Esophagus mucosa (tissue), 1 donor: Measurements from ENCODE around the gene OR8B12. TPM values are rescaled to one million over a fixed set of nuclear protein-coding genes. Genes with fewer than 3 reads are reported as not detected.
"Not testable (repeated sequence)": the region's sequence is repeated elsewhere in the genome, so short reads cannot be mapped to it uniquely, and the experiment has no call there.

Source experiments
- ATAC-seq: fragments of 200-7000 bp; cut with Tn5 transposase; one replicate; pipeline ENCODE4 v1.9.1; 2020
- total RNA-seq: library from RNA; stranded (reverse); gene quantifications from one replicate; pipeline ENCODE4 v1.2.4, GENCODE V29; 2023
- donor health status: DM: yes; HTN: yes; CAD: no.

OR8B12 gene
- total RNA-seq, 1 donor from 2014 or later = not detected

DNA sequence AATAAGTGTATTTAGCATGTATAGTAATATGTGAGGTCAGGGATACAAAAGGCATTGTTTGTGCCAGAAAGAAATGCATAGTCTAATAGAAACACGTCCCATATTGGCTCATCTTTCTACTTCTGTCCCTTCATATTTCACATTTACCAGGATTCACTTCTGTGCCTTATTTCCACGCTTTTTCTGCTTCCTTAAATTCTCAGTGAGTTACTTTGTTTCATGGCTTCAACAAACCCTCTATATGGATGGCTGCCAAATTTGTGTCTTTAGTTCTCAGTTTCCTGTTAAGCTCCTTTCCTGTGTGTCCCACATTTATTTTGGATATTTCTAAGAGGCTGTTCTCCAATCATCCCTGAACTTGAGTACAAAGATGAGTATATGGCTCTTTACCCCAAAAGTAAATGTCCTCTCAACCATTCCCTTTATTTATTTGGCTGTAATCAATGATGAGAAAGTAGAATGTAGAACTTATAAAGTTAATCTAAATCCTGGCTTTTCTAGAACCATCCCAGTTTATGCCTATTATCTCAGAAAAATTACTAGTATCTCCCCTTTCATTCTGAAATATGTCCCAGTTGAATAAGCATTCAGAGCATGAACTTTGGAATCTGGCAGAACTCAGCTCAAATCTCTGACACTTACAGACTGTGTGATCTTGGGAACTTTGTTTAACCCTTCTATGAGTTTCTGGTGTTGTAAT is 23.5 kb downstream of the OR8B12 start:
- ATAC-seq = no peak

DNA sequence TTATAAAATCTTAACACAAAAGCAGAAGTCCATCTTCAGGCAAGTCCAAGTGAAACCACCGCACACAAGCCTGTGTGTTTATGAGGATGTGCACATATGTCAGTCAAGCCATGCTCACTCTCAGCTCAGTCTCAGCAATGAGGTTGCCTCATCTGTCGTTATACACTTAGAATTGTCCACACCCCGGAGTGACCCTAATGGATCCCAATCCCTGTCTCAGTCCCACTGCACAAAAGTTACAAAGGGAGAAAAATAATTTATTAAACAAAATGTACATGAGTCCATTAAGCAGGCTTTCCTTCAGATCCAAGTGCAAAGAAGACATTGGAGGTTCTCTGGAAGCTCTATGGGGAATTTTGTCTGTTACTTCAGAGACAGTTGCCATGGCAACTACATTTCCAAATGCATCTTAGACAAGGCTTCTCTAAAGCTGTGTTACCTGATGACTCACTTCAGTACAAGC is 24.4 kb downstream of the OR8B12 start:
- ATAC-seq = no peak

DNA sequence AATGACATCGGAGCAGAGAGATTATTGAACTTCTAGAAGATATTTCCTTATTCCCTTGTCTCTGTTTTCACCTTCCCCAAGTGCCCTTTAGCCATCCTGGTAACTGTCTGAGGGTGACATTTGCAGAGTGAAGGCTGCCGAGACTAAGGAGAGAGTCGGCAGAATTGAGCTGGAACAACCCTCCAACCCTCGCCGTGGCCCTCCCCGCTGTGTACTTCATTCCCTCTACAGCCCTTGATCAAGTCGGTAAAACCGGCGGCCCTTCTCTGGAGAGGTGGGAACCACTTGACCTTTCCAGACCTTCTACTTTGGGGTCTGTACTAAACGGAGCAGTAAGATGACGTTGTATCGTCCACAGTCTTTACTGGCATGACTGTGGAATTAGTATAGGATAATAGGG is 26.1 kb downstream of the OR8B12 start:
- no peak for ATAC-seq

DNA sequence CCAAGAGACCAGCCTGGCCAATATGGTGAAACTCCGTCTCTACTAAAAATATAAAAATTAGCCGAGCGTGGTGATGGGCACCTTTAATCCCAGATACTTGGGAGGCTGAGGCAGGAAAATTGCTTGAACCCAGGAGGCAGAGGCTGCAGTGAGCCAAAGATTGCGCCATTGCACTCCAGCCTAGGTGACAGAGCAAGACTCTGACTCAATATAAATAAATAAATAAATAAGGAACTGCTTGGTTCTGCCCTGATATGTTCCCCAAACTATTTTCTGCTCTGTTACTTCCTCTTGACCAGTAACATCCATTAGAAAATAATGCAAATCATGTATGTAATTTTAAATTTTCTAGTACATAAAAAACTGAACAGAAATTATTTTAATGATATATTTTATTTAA is 28.8 kb downstream of the OR8B12 start:
- not testable (repeated sequence) for ATAC-seq

DNA sequence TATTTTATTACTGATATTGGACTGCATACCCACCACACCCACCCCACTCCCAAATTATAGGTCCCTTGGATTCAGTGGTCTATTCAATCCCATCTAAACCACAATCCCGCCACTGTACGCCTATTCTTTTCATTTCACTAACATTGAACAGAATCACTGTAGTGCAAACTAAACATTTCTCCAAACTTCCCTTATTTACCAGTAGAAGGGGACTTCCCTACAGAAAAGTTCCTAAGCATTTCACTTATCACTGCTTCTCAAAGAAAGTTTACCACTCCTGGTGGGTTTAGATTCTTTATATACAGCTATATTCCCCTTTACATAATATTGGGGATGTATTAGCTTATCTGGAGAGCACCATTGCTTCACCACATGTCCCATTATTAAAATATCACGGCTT is 29.3 kb downstream of the OR8B12 start:
- no peak for ATAC-seq

DNA sequence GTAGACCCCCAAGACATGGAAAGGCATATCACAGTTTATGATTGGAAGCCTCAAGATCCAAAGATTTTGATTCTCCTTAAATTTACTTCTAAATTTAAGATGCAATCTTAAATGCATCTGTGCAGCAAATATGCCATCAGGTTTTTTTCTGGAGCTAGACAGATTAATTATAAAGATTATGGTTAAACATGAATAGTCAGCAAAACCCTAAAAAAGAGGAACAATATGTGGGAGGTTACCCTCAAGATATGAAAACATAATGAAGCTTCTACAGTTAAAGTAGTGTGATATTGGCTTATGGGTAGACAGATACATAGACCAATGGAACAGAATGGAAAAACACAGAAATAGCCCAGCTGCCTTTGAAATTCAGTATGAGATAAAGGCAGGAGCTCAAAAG is 31.7 kb downstream of the OR8B12 start:
- no peak for ATAC-seq

DNA sequence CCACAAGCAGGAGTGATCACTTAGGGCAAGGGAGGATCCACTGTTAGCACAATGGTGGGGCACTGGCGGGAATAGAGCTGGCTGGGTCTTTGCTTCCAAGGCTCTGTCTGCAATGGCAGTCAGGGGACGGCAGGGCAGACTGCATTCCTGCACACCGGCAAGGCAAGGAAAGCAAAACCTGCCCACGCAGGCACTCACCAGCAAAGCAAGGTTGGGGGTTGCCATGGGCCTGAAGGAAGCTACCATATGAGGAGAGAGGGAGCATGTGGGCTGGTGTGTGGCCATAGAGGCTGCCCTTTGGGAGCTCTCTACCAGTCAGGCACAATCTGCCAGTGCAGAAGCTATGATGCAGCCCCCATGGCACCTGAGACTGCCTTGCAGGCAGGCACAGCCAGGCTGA is 33.2 kb downstream of the OR8B12 start:
- no peak for ATAC-seq

DNA sequence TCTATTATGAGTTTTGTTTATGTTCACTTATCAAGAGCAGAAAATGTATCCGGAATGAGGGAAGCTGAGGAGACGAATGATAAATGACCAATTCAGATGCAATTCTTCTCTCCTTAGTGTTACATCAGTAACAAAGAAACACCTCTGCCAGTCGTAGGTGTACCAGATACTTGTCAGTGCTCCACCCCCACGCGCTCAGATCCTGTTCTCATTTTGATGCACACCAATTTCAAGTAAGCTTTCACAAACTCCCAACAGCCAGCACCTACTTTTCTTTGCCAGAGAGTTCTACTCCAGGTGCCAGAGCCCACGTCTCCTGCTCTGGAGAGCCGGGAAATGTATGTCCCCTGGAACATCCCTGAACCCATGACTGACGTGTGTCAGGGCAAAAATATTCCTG is 43.7 kb downstream of the OR8B12 start:
- no peak for ATAC-seq

DNA sequence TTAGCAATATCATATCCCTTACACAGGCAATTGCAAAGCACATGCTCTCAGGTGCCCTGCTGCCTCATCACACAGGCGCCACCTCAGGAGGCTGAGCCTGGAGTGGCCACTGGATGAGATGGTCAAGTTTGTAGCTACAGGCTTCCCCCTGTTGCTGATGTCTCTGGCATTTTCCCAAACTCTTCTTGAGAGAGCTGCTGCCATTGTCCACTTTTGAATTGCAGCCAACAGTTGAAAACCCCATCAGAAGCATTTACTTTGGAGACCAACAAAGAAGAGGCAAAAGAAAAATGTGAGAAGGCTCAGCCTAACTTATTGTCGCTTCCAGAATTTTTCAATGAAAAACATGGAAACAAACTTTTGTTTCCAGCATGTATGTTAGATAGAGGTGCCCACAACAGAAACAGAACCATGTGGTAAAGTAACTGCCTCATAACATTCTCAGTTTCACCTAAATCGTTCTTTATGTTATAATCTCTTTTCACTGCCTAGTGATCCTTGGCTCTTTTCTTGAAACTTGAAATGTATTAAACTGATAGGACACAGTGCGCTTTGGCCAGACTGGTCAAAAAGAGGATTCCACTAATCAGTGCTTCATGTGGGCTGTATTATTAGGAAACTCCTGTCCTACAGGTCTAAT is 50.3 kb downstream of the OR8B12 start:
- ATAC-seq = no peak

Other genes with a start within 250 kb of the OR8B12 start
- gene OR8D1, start 229.7 kb downstream of the OR8B12 start, total RNA-seq = not detected
- gene OR8D2, start 223.5 kb downstream of the OR8B12 start, total RNA-seq = not detected
- not detected for gene OR8B2, start 159.2 kb downstream of the OR8B12 start, total RNA-seq
- not detected for gene OR8B3, start 144.6 kb downstream of the OR8B12 start, total RNA-seq
- not detected for gene OR8B4, start 118.8 kb downstream of the OR8B12 start, total RNA-seq
- not detected for gene OR8B8, start 98.0 kb downstream of the OR8B12 start, total RNA-seq
- gene OR8A1, start 26.3 kb upstream of the OR8B12 start, total RNA-seq = not detected
- gene PANX3, start 67.8 kb upstream of the OR8B12 start, total RNA-seq = not detected
- 18.5 TPM for gene TBRG1, start 79.2 kb upstream of the OR8B12 start, total RNA-seq
- gene SIAE, start 130.1 kb upstream of the OR8B12 start, total RNA-seq = 28.3 TPM
- gene SPA17, start 130.2 kb upstream of the OR8B12 start, total RNA-seq = 6.8 TPM
- gene NRGN, start 196.3 kb upstream of the OR8B12 start, total RNA-seq = 1.1 TPM
- 8.8 TPM for gene VSIG2, start 208.6 kb upstream of the OR8B12 start, total RNA-seq
- gene ESAM, start 218.6 kb upstream of the OR8B12 start, total RNA-seq = 8.5 TPM